Cardiac muscle cell (in vitro differentiated cells and primary cell): ENCODE data around the gene CXCL12. TPM values are rescaled to one million over a fixed set of nuclear protein-coding genes. Genes with fewer than 3 reads are reported as not detected.

Source experiments
- DNase-seq, 2 donors: peaks; one replicate each; pipeline versions ENCODE4 v3.0.0 to v3.0.0-alpha.2; 2010 to 2017; ENCODE audit warnings: low read depth in 1 of 2, low spot score in 1 of 2
- H3K27ac ChIP-seq: fragments of 200-600 bp; sonication (generic); 2 replicates; pipeline ENCODE4 v1.5.1; 2016
- H3K27me3 ChIP-seq: fragments of 200-600 bp; sonication (generic); 2 replicates; pipeline ENCODE4 v1.6.0; 2016; ENCODE audit warnings: control low read depth
- H3K36me3 ChIP-seq: fragments of 200-600 bp; sonication (generic); 2 replicates; pipeline ENCODE4 v1.5.1; 2016; ENCODE audit warnings: control low read depth
- H3K4me1 ChIP-seq: fragments of 200-600 bp; sonication (generic); 2 replicates; pipeline ENCODE4 v1.8.1; 2017; ENCODE audit warnings: low read depth, mild to moderate bottlenecking, mixed run types
- H3K4me3 ChIP-seq: fragments of 200-600 bp; sonication (generic); 2 replicates; pipeline ENCODE4 v1.5.1; 2016; ENCODE audit warnings: mild to moderate bottlenecking
- H3K9me3 ChIP-seq: fragments of 200-600 bp; sonication (generic); 2 replicates; pipeline ENCODE4 v1.5.1; 2017; ENCODE audit warnings: low read depth, mild to moderate bottlenecking, control low read depth
- polyA plus RNA-seq: library from polyadenylated mRNA; unstranded; fragments of >200 nt; fragmentation: Nextera tagmentation; extraction: Ambion mirVana; gene quantifications from 2 replicates; pipeline ENCODE4 v1.2.1, GENCODE V29; 2016
- total RNA-seq: library from RNA; depleted of rRNA; stranded (reverse); fragments of >200 nt; gene quantifications from 2 replicates; pipeline ENCODE4 v1.2.3, GENCODE V29; 2016
- TF ChIP-seq, protein P1 (sequence below): IDR thresholded peaks from 2 replicates; pipeline ENCODE4 v1.5.1; 2012; ENCODE audit warnings: low read depth, mild to moderate bottlenecking, low read length

Gene CXCL12
- total and polyA plus RNA-seq, 2 experiments from 2014 or later: 10.1 to 68.9 TPM

DNA sequence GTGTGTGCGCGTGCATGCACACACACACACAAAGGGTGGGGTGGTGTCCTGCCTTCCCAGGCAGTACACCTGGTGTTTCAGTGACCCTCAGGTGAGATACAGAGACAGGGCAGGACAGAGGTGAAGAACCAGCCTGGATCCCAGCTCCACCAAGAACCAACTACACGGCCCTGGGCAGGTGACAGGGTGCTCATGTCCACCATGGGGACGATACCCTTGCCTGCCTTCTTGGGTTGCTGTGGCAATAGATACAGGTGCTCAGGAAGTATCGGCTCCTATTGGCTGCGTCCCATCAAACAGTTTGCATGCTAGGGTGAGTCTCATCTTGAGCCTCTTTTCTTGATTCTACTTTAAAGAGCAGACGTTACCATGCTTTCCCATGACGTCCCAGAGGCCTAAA, 33.7 kb upstream of the CXCL12 start:
- TF ChIP-seq, protein P1, sequence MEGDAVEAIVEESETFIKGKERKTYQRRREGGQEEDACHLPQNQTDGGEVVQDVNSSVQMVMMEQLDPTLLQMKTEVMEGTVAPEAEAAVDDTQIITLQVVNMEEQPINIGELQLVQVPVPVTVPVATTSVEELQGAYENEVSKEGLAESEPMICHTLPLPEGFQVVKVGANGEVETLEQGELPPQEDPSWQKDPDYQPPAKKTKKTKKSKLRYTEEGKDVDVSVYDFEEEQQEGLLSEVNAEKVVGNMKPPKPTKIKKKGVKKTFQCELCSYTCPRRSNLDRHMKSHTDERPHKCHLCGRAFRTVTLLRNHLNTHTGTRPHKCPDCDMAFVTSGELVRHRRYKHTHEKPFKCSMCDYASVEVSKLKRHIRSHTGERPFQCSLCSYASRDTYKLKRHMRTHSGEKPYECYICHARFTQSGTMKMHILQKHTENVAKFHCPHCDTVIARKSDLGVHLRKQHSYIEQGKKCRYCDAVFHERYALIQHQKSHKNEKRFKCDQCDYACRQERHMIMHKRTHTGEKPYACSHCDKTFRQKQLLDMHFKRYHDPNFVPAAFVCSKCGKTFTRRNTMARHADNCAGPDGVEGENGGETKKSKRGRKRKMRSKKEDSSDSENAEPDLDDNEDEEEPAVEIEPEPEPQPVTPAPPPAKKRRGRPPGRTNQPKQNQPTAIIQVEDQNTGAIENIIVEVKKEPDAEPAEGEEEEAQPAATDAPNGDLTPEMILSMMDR: no peak
- no peaks in the 10 kb centered on the region for H3K36me3 ChIP-seq
- H3K9me3 ChIP-seq: no peaks in the 10 kb centered on the region
- H3K27me3 ChIP-seq: no peaks in the 10 kb centered on the region
- no peak overlapping the region for H3K27ac ChIP-seq
- H3K4me3 ChIP-seq: no peak overlapping the region
- no peaks in the 10 kb centered on the region for H3K4me1 ChIP-seq
- no peak for DNase-seq

DNA sequence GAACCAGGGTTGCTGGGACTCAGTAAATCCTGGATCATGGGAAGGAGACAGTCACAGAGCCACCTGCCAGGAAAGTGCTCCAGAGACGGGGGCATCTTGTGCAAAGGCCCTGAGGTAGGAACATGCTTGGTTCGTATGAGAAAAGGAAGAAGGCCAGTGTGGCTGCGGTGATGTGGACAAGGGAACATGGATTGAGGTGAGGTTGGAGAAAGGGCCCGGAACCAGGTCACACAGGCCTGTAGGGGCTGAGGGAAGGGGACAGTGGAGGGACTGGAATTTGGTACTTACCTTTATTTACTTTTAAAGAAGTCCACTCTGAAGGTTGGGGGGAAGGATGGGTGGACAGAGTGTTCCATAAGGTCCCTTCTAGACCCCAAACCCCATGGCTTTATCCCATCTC, 32.9 kb upstream of the CXCL12 start:
- Histone ChIP-seq H3K36me3 (no peaks in the 10 kb centered on the region), H3K27ac (no peak overlapping the region), H3K9me3 (no peaks in the 10 kb centered on the region), H3K4me3 (no peak overlapping the region), H3K27me3 (no peaks in the 10 kb centered on the region), H3K4me1 (no peaks in the 10 kb centered on the region)
- DNase-seq: no peak
- TF ChIP-seq, protein P1: no peak

DNA sequence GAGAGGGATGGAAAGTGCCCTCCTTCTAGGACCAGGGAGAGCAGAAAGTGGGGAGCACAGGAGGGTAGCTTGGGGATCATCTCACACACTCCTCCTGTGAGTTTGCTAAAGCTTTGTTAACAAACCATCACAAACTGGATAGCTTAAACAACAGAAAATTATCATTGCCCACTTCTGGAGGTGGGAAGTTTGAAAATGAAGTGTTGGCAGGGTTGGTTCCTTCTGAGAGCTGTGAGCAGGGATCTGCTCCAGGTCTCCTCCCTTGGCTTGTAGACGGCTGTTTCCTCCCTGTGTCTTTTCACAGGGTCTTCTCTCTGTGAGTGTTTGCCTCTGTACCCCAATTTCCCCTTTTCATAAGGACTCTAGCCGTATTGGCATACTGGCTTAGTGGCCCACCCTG, 32.0 kb upstream of the CXCL12 start:
- TF ChIP-seq, protein P1: no peak

DNA sequence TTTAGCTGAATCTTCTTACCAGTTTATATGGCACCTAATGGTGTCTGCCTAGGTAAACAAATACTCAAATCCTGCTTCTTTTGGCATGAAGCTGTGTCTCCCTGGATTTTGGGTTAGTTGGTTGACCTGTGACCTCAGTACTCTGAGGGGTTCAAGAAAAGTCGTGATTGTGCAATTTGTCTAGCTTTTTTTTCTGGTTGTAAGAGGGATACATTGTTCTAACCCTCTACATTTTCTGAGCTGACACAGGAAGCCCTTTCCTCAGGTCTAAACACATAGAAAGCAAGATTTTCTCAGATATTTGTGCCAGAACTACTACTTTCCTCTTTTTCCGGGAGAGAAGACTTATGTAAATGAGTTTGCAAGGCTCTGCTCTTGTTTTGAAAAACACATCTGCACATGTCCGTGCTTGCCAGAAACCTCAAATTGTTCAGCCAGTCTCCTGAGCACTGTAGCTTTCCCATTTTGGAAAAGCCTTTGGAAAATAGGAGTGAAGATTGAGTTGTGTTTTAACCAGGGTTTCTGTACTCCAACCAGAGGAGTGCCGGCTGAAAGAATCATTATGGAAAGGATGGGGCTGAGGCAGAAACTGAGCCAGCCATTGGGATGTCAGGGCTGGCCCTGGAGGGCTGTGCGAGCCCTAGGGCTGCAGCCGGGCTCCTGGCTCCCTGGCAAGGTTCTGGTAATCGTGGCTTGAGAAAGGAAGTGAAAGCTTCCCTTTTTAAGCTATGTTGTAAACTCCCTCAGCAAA, 31.3 kb upstream of the CXCL12 start:
- TF ChIP-seq, protein P1: no peak
- DNase-seq: peak in 1 of 2 donors; percentile 43
- Histone ChIP-seq H3K27me3 (no peaks in the 10 kb centered on the region), H3K9me3 (no peaks in the 10 kb centered on the region), H3K4me1 (no peaks in the 10 kb centered on the region), H3K27ac (no peak overlapping the region), H3K4me3 (no peak overlapping the region), H3K36me3 (no peaks in the 10 kb centered on the region)

More for the DNA sequence above, 32.0 kb upstream of the CXCL12 start:
- H3K27me3 ChIP-seq: no peaks in the 10 kb centered on the region
- no peaks in the 10 kb centered on the region for H3K36me3 ChIP-seq
- no peak overlapping the region for H3K4me3 ChIP-seq
- H3K9me3 ChIP-seq: no peaks in the 10 kb centered on the region
- H3K4me1 ChIP-seq: no peaks in the 10 kb centered on the region
- DNase-seq: no peak
- H3K27ac ChIP-seq: no peak overlapping the region

DNA sequence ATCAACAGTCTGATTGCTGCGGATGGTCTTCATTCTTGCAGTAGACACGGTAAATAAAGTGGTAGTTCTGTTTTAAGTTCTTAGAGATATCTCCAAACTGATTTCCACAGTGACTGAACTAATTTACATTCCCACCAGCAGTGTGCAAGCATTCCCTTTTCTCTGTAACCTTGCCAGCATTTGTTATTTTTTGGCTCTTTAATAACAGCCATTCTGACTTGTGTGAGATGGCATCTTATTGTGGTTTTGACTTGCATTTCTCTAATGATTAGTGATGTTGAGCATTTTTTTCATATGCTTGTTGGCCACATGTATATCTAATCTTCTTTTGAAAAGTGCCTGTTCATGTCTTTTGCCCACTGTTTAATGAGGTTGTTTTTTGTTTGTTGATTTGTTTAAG, 30.2 kb upstream of the CXCL12 start:
- TF ChIP-seq, protein P1: no peak
- H3K36me3 ChIP-seq: no peaks in the 10 kb centered on the region
- H3K27me3 ChIP-seq: no peaks in the 10 kb centered on the region
- no peak overlapping the region for H3K4me3 ChIP-seq
- H3K4me1 ChIP-seq: no peaks in the 10 kb centered on the region
- DNase-seq: peak in 1 of 2 donors; percentile 58
- no peak overlapping the region for H3K27ac ChIP-seq
- no peaks in the 10 kb centered on the region for H3K9me3 ChIP-seq
